HG03571 (cell line): ENCODE data around the gene TAGLN2.

ENCODE experiments used
- ATAC-seq: cut with Tn5 transposase; IDR thresholded peaks from one replicate; pipeline ENCODE4 v1.9.1; 2021; ENCODE audit not compliant: unreplicated experiment

Gene TAGLN2

GRCh38 chr1:159949981-159950381 lies 24.7 kb upstream of the TAGLN2 start:
- no peak for ATAC-seq

GRCh38 chr1:159949123-159949522 lies 23.8 kb upstream of the TAGLN2 start:
- ATAC-seq: no peak

DNA sequence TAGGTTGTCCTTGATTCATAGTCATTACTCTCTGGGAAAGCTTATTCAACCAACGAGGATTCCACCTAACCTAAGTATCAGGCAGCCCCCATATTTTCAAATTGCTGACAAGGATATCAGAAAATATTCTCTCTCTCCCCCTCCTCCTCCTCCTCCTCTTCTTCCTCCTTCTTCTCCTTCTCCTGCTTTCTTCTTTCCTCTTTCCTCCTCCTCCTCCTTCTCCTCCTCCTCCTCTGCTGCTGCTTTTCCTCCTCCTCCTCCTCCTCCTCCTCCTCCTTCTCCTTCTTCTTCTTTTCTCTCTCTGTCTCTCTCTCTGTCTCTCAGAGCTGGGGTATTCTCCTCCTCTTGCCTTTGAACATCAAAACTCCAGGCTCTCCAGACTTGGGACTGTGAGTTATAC lies 22.6 kb upstream of the TAGLN2 start:
- no peak for ATAC-seq

- ATAC-seq: no peak
These were observed 21.2 kb upstream of the TAGLN2 start for GRCh38 chr1:159946242-159947187.

DNA sequence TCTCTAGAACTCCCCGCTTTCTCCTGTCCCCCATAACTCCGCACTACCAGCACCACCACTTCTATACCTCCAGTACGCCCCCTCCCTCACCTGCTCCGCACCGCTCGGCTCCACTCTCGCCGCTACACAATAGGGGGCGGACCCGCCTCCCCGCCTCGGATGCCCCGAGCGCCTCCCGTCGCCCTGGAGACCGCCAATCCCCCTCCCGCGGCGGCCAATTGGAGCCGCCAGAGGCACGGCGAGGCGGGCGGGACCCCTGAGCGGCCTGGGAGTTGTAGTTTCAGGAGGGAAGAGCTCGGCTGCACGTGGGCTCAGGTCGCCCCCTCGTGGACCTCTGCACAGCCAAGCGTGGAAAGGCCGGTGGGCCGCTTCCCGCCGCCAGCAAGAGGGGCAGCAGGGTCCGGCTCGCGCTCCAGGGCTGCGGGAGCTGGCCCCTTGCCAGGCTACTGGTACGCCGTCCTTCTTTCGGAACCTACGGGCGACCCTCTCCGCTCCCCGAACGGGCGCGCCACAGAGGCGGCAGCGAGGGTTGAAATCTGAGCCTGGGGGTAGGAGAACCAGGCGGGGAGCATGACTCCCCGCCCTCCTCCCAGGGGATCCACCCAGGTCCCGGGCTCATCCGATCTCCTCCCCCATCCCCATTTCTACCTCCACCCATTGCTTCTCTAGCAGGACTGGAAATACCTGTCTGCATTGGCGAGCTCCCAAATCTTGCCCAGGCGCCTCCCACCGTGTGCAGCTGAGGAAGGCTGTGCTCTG lies 20.4 kb upstream of the TAGLN2 start, which contains the start of gene IGSF9:
TSS of gene IGSF9 (minus strand) at position 131 of the 759 bp plus-strand sequence. CDS start 2,159 bp downstream, outside the sequence.
- no peak for ATAC-seq

DNA sequence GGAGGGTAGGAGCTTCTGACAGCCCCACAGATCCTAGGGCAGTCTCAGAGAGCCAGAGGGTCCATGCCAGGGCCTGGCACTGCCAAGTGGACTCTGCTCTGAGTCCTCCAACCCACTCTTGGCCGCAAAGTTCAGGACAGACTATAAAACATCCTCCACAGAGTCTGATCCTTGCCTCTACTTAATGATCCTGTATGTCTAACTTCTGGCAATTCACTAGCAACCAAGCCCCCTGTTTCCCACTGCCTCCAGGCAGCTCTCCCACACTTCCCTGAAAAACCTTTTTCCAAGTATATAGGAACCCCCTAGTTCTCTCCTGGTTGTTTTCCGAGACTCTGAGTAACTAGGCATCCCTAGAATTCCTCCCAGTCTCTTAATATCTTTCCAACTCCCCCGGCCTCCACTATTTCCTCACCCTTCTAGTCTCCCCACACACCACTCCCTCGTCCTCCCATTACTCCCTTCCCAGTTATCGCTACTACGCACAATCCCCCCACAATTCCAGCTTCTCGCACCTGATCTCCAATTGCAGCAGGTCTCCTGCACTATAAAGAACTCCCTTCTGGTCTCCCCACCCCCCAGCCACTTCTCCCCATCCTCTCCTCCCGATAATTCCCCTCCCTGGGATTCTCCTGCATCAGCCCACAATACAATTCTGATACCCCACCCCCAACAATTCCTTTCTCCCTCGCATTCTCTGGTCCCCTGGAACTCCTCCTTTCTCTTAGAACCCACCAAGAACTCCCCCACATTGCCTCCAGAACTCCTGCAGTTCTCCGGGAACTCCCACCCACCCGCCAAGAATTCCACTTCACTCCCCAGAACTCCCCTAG lies 19.5 kb upstream of the TAGLN2 start:
- no peak for ATAC-seq

DNA sequence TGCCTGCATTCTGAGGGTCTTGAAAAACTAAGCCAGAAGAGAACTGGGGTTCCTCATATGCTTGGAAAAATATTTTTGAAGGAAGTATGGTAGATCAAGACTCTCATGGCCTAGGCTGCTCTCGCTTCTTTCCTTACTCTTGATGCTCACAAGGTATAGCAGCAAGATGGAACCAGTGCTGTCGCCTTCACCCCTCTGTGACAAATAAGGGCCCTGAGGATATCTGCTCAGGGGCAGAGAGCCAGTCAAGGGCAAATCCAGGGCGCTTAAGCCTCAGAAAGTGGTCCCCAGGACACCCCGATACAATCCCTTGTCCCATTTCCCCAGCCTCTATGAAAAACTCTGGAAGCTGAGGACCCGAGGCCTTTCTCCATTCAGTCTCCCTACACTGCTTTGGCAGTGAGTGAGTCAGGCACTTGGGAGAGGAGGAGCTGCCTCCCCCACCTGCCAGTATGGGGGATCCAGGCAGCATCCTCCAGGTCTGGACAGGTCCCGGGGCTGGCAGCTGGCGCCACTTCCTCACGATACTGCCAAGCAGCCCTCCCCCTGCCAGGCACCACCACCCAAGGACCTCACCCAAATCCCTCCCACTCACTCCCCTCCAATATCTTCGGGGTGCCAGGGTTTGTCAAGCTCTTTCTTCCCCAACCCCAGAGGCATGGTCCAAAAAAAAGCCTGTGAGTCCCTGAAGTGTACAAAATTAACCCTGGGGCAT lies 18.8 kb upstream of the TAGLN2 start:
- no peak for ATAC-seq

DNA sequence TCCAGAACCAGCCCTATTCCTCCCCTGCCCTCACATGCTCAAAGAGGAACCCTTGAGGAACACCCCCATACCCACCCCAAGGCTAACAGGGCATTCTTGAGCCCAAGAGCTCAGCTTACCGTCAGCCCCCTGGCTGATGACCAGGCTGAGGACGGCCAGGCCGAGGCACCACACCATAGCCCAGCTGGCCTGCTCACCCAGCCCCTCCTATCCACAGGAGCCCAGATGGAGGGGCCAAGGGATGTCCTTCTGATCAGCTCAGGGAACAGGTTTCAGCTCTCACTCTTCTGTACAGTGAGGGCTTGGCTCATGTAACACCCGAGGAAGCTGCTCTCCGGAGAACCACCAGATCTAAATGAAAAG lies 18.0 kb upstream of the TAGLN2 start:
- no peak for ATAC-seq

DNA sequence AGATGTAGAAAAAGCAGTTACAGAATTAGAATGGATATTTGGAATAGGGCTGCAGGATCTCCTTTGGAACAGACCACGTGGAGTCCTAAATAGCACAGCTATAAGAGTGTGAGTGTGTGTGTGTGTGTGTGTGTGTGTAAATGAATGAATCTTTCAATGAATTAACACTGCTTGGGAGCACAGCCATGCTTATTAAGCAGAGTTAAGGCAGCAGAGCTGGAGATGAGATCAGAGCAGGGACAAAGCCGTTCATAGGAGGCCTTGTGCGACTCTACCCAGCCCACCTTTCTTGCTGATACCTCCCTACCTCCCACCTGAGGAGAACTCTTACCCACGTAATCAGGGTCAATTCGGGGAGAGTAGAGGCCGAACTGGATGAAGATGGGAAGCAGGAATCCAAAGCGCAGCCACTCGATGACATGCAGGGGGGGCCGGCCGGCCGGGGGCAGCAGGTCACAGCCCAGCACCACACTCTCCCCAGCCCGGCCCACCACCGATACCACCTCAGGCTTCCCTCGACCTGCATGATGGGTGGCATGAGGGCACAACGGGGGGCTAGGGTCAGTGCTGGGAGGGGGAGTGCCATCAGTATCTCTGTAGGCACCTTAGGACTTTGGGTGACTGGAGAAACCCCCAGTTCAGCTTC lies 17.4 kb upstream of the TAGLN2 start:
- no peak for ATAC-seq

DNA sequence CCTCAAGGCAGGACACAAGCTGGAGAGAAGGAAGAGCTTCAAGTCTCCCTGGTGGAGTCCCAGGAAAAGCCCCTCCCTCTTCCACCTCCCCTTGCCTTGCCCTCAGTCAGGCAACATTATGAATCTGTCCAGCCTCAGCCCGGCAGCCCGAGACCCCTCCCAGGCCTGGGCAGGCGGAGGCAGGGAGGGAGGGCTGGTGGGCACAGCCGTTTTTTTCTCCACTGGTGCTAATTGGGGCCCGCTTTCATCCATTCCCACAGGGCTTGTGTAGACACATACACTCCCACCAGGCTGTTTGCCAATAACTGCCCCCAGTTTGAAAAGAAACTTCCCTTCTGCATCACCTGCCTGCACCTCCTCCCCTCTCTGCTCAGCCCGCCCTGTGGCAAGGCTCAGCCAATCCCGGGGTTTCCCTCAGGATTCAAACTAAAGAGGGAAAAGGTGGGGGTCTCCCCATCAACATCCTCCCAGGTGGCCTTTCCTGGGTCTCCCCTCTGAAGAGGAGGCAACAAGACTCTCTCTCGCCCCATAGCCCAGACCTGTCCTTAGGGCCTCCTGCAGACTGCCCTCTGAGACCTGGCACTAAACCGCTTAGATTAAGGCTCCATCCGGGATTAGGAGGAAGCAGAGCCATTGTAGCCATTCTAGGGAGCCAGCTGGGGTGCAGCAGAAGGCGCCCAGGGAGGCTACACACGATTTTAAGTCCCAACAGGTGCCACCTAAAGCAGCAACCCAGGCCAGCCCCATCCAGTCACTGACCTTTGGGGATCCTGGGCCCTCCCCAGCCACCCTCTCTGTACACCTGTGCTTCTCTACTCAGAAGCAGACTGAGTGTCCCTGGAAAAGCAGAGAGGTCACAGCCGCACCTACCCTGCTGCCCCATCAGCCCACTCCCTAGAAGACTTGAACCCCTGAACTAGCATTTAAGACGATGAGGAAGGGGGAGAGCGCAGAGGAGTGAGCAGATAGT lies 16.6 kb upstream of the TAGLN2 start:
- ATAC-seq: no peak

DNA sequence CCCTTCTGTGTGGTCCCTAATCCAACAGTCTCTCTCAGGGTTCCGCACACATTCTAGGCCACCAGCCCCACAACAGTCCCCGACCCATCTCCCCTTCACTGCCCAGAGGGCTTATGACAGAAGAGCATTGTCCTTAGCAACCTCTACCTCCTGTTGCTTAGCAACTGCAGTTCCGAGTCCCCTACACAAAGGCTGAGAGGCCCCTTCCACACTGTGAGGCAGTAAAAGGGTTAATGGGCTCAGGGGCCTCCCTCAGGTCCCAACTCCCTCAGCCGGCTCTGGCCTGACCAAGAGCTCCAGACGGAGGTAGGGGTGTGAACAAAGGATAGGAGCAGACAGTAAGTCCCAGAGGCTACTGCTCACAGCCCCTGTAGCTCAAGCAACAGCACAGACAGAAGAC lies 15.8 kb upstream of the TAGLN2 start:
- ATAC-seq: no peak

- ATAC-seq: no peak
These were observed 14.8 kb upstream of the TAGLN2 start for GRCh38 chr1:159940006-159940620.

DNA sequence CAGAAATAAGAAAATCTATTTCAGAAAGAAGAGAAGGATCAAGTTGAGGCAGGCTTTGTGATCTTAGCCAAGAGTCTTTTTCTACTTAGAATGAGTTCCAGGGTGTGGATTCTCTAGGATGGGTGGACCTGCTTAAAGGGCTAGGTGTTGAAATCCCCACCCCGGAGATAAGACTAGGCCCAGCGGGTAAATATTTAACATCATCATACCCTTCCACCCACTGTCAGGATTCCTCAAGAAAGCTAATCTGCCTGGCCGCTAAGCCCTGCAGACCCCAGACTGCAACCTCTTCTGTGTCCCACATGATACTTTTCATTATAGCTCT lies 14.3 kb upstream of the TAGLN2 start:
- no peak for ATAC-seq

DNA sequence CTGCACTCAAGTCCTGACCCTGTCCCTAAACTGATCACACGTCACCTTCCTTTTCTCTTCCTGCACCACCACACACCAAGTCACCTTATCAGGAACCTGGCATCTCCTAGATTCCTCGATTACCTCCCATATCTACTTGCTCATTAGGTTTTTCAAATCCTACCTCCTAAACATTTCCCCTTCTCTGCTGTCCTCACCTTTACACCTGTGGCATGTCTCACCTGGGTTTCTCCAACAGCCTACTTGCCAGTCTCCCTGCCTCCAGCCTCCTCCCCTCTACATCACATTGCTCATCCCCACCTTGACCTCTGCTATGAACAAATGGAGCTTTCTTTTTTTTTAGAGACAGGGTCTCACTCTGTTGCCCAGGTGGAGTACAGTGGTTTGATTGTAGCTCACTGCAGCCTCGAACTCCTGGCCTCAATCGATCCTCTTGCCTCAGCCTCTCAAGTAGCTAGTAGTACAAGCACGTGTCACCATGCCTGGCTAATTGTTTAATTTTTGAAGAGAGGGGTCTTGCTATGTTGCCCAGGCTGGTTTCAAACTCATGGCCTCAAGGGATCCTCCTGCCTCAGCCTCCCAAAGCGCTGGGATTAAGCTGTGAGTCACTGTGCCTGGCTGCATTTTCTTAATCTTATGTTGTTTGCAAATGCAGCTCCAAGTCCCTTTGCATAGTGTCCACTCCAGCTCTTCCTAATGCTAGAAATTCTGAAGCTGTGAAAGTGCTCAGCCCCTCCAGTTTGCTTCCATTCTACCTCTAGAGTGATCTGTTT lies 13.8 kb upstream of the TAGLN2 start:
- no peak for ATAC-seq

GRCh38 chr1:159938211-159938852 lies 13.0 kb upstream of the TAGLN2 start:
- ATAC-seq: no peak

- ATAC-seq: no peak
These were observed 11.9 kb upstream of the TAGLN2 start for GRCh38 chr1:159937054-159937750.
